ENCODE measurements around the gene PTH2.

The PTH2 gene

DNA sequence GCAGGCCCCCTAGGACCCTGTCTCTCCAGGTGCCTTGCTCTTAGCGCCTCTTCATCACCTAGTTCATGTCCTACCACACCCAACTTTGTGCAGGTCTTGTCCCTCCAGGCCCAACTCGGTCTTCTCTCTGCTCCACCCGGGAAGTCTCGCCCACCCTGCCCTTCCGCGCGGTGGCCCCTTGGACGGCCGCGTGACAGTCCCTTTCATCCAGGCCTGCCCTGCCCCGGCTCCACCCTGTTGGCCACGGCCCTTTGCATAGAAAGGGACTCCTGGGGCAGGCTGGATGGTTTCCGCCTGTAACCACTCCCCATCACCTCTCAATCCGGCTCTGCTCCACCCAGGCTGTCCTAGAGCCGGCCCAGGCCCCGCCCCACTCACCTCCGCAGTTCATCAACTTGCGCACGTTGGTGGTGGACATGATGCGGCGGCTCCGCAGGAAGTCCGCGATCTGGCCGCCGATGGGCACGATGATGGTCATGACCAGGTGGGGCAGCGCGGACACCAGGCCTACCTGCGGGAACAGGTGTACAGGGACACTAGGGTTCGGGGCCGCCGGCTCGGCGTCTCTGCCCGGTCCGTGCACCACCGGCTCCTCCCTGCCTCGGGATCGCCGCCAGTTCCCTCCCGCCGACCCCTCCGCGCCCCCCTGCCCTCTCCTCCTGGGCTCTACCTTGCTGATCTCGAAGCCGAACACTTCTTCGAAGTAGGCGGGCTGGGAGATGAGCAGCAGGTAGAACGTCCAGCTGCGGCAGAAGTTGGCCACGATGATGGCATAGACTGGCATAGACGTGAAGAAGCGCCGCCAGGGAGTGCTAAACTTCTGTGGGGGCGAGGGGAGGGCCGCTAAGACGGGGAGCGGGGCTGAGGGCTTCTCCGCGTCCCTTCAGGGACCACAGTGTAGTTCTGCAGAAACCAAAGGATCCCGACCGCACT, 9.2 kb upstream of the PTH2 start:
- in situ Hi-C loops (cut with MboI; ENCODE audit: low sequenced_read_pairs): no loop called here

DNA sequence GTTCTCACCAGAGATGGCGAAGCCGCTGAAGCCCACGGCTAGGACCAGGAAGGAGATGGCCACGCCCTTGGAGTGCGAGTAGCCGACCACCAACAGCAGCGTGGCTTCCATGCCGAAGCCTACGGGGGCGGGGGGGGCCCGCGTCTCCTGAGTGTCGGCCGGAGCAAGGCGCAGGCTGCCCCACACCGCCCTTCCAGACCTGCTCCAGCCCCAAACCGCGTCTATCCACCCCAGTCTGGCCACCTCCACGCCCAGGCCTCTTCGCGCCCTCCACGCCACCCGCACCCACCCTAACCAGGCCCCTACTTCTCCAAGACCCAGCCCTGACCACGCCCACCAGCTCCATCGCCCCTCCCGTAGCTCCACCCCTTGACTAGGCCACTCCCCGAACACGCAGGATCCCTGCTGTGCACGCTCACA, 8.1 kb upstream of the PTH2 start:
- in situ Hi-C loops (cut with MboI; ENCODE audit: low sequenced_read_pairs): no loop called here

DNA sequence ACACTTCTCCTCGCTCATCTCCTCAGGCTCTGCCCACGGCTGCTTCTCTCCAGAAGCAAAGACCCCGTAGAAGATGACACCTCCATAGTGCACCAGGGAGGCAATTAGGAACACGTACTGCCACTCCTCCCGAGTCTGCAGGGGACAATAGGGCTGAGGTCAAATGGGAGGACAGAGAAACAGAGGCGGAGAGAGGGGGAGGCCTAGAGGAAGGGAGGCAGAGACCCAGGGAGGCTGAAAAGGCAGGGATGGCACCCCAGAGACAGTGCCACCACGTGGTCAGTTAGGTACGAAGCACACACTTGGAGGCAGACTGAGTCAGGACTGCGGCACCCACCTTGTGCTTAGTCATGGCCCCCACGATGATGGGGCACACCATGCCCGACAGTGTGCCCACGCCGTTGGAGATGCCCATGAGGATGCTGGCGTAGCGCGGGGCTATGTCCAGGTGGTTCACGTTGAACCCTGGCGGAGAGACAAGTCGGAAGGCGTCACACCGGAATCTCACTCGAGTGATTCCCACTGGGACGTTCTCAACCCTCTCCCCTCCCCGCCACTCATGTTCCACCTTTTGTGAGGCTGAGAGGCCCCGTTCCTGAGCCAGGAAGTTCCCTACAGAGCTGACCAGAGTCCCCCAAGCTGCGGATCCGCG, 7.6 kb upstream of the PTH2 start:
- in situ Hi-C loops (cut with MboI; ENCODE audit: low sequenced_read_pairs): no loop called here

DNA sequence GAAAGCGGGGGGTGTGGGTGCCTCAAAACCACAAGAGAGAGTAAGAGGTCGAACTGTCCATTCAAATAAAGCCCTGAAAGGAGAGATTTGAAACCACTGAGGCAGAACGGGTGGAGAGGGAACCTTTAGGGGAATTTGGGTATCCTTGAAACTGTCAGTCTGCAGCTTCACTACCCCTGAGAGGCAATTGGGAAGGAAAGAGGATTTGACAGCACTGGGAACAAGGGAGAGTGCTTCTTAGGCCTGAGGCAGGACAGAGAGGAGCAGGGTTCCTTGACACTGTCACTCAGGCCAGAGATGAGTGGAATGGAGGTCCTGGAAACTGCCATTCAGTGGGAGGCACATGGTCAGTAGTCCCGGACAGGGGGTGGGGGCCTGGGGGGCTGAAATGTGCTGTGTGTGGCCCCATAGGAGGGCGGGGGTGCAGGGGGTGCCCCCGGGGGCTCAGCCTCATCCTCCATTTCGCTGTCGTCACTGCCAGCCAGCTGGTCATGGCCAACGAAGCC, 7.0 kb upstream of the PTH2 start:
- in situ Hi-C loops (cut with MboI; ENCODE audit: low sequenced_read_pairs): no loop called here

DNA sequence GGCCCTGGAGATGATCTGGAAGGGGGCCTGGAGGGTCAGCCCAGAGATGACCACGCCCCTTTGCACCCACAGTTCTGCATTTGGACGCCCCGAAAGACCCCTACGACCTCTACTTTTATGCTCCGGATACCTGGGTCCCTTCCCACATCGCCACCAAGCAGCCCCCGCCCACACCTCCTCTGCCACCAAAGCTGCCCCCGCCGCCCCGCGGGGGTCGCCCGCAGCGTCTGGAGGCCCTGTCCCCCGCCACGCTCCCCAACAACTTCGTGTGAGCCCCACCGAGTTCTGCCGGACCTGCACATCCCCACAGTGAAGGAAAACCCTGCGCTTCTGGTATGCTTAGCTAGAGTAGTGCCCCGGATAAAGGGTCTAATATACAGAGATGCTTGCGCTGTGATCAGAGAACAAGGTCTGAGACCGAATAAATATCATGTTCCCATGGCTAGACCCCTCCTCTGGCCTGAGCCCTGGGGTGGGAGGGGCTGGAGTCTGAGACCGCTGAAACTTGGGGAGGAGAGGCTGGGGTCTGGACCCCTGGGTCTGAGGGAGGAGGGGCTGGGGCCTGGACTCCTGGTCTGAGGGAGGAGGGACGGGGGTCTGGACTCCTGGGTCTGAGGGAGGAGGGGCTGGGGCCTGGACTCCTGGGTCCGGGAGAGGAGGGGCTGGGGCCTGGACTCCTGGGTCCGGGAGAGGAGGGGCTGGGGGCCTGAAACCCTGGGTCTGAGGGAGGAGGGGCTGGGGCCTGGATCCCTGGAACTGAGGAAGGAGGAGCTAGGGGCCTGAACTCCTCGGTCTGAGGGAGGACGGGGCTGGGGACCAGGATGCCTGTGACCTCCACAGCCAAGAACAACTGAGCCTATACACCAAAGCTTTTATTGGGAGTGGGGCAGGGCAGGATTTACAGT, 5.6 kb upstream of the PTH2 start:
- in situ Hi-C loops (cut with MboI; ENCODE audit: low sequenced_read_pairs): no loop called here

DNA sequence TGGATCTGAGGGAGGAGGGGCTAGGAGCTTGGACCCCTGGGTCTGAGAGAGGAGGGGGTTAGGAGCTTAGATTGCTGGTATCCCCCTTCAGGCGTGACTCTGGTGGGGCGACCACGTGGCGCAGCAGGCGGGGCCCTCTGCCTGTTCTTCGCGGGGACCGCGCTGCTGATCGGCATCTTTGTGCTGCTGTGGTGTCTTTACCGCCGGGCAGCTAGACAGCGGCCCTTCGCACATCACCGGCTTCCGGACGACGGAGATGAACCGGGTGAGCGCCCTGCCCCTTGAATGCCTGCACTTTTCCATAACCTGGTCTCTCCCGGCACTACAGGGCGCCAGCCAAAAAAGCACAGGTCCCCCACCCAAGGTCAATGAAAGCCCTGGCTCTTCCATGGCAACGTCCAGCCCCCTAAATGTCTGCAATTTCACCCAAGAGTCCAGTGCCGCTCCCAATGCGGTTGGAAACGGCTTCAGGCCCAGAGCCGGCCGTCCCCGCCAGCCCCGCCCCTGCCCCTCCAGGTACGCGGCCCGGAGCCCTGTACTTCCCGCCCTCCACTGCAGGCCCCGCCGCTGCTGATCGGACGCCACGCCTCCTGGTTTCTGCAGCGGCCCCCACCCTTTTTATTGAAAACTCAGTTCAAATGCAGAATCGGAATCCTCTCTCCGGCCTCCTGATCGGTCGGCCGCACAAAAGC, 4.8 kb upstream of the PTH2 start:
- in situ Hi-C loops (cut with MboI; ENCODE audit: low sequenced_read_pairs): no loop called here

DNA sequence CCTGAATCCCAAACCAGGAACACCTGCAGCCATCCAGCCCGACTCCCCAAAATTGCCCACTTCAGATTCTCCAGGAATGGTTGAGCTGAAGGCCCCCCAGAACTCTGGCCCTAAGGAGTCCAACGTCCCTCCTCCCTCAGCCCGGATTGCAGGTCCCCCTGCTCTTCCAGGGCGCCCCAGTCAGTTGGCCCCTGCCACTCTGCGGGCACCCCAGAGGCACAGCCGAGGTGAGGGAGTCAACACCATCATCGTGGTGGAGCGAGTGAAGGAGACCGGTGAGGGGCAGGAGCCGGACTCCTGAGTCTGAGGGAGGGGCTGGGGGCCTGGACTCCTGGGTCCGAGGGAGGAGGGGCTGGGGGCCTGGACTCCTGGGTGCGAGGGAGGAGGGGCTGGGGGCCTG, 4.1 kb upstream of the PTH2 start:
- in situ Hi-C loops (cut with MboI; ENCODE audit: low sequenced_read_pairs): no loop called here

DNA sequence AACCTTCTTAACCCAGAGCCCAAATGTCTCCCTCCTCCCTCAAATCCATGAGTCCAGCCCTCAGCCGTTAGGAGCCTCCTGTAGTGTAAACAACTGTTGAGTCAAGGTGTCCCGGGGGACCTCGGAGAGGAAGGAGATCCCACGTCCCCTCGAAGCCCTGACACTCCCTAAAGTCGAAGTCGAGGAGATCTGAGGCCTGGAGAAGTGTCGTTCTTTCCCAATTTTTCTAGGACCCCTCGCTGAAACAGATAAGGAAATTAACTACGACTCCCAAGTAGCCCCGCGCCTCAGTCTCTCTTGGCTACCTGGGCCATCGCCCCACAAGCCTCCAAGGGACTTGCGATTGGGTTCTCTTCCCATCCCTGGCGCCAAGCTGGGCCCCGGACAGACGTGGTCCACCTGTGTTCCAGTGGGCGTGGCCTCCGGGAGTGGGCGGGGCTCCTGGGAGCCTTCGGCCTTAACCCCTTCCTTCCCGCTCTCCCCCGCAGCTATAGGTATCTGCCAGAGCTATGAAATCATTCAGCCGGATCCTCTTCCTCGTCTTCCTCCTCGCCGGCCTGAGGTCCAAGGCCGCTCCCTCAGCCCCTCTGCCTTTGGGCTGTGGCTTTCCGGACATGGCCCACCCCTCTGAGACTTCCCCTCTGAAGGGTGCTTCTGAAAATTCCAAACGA, 2.8 kb upstream of the PTH2 start:
- in situ Hi-C loops (cut with MboI; ENCODE audit: low sequenced_read_pairs): no loop called here

DNA sequence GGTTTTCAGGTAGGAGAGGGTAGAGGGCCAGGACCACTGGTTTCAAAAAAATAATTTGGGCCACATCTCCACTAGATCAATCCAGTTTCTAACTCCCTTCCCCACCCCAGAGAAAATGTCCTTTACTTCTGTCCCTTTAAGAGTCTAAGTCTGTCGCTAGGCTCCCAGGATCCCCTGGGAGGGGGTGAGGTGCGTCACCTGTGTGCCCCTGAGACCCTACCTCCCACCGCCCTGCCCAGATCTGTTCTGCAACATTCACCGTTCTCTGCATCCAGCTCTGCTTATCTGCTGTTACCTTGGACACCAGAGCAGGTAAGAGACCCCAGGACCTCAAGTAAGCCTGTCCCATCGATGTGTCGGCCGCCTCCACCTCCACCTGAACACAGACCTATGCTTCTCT, 1.9 kb upstream of the PTH2 start, which contains the start of gene GFY:
Gene GFY, plus strand, starts transcription at position 211 of the 400 bp plus-strand sequence. CDS start 1,043 bp downstream, outside the sequence.
- in situ Hi-C loops (cut with MboI; ENCODE audit: low sequenced_read_pairs): no loop called here

DNA sequence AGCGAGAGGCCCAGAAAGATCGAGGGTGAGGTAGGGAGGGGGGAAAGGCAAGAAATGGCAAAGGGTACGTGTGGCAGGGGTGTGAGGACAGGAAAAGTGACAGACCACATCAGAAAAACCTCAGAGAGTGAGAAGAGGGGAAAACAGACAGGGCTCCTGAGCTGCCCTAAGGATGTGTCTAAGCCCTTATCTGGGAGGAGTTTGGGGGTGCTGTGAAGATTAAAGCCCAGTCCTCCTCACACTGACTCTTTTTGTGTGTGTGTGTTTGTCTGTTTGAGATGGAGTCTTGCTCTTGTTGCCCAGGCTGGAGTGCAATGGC, 703 bp upstream of the PTH2 start:
- in situ Hi-C loops (cut with MboI; ENCODE audit: low sequenced_read_pairs): no loop called here

DNA sequence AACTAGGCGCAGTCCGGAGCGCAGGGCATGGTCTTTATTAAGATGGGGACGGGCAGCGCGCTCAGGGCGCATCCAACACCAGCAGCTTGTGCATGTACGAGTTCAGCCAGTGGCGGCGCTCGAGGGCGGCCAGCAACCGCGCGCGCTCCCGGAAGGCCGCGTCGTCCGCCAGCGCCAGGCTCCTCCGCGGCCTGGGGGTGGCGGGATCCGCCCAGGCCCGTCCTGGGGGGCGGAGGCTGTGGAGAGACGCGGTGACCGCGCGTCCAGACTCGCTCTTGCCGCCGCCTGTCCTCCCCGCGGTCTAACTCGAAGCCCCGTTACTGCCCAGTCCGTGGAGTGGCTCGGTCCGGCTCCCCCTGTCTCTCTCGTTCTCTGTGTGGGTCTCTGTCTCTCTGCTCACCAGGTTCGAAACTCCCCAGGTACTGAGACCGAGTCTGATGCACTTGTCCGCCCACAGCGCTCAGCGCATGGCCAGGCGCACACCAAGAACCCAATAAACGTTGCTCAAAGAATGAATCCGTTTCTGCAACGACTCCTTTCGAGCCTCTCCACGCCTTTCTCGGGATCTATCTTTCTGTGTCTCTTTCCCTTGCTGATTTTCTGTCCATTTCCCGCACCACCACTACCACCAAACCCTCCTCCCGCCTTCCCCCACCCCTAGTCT, 702 bp downstream of the PTH2 start:
- in situ Hi-C loops (cut with MboI; ENCODE audit: low sequenced_read_pairs): no loop called here

DNA sequence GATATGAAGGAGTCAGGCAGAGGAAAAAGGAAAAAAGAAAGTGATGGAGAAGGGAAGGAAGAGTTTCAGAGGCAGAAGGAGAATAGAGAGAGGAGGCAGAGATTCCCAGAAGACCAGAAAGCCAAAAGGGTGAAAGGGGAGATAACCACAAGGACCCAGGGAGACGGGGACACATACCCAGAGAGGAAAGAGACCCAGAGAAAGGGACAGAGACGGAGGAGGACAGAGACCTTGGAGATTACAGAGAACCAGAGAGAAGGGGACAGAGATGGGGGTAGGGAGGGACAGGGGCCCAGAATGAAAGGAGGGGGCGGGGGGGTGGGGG, 1.4 kb downstream of the PTH2 start:
- in situ Hi-C loops (cut with MboI; ENCODE audit: low sequenced_read_pairs): no loop called here

DNA sequence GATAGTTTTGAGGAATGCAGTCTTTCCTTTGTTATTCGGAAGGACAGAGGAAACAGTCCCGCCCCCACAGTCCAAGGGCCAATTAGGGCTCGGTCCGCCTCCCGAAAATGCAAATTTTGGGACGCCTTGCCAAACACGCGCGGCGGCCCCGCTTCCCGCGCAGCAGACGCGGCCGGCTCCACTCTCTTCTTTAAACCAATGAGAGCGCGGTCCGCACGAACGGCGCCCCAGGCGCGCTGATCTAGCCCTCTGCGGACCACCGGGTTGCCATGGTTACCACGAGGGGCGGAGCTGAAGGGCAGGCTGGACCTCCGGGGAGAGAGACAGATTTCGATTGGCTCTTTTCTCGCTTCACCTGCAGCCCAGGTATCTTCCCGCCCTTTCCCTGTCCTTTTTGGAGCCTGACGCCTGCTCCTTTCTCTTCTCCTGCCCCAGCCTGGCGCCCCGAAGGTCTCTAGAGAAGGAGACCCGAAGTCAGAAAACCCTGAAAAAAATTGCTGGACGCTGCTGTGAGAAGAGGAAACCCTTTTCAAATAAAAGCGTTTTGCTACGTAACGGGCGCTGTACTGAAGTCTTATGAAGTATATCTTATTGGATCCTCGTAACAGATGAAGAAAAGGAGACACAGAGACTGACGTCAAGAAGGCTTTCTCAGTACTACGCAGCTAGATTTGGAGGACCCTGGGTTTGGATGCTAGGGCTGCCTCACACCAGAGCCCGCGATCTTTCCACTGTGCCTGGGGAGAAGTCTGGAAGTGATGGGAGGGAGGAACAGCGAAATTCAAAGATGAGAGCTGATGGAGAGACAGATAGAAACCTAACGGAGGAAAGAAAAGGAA, 2.0 kb downstream of the PTH2 start:
- in situ Hi-C loops (cut with MboI; ENCODE audit: low sequenced_read_pairs): no loop called here

DNA sequence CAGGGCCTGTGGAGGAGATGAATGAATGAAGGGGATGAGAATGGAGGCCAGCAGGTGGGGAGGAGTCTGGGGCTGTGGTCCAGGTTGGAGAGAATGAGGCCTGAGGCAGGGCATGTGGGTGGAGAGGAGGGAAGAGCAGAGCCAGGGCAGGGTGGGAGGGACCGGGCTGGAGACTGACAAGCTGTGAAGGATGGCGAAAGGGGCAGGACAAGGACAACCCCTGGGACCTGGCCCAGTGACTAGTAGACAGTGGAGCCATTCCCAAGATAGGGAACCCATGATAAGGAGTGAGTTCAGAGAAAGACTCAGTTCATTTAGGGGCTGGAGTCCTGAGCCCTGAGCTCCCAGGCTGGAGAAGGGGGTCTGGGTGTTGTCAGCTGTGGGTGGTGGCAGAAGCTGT, 3.0 kb downstream of the PTH2 start:
- in situ Hi-C loops (cut with MboI; ENCODE audit: low sequenced_read_pairs): no loop called here

DNA sequence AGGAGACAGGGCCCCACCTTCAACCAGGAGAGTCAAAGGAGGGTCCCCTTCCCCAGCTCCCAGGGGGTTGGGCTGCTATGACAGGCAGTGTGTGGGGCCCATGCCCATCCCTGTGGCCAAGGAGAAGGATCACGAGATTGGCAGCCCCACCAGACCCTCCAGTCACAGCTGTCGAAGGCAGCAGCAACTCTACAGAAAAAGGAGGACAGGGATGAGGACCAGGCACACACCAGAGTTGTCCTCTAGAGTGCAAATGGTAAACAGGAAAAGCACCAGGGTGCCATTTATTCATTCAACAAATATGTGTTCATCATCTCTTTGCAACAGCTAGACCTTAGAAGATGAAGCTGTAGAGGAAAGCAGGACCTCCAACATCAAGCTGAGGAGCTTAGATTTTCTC, 4.1 kb downstream of the PTH2 start:
- in situ Hi-C loops (cut with MboI; ENCODE audit: low sequenced_read_pairs): no loop called here

DNA sequence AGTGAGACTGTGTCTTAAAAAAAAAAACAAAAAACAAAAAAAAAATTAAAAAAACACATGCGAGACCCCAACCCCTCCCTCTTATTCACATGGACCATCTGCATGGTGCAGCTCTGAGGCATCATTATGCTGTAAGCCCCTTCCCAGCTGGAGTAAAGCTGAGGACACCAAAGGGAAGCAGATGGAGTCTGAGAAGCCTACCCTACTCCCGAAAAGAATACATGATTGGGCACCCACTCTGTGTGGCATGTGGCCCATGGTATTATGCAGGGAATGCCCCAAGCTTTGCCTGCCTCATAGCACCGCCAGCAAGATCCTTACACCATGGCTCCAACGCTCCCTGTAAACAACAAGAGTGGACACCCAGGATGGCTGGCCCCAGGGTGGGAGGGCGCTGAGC, 4.7 kb downstream of the PTH2 start:
- in situ Hi-C loops (cut with MboI; ENCODE audit: low sequenced_read_pairs): no loop called here

DNA sequence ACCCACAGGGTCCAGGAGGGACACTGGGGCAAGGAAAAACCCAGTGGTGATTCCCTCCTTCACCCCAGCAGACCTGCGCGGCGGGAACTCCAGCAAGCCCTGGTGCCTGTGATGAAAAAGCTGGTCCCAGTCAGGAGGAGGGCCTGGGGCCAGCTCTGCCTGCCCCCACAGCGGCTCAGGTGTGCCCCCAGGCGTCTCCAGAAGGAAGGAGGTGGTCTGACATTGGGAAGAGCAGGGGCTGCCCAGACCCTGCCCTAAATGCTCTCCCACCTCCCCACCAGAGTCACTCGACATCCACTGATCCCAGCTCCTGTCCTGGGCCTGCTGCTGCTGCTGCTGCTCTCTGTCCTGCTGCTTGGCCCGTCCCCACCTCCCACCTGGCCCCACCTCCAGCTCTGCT, 6.2 kb downstream of the PTH2 start:
- in situ Hi-C loops (cut with MboI; ENCODE audit: low sequenced_read_pairs): no loop called here

DNA sequence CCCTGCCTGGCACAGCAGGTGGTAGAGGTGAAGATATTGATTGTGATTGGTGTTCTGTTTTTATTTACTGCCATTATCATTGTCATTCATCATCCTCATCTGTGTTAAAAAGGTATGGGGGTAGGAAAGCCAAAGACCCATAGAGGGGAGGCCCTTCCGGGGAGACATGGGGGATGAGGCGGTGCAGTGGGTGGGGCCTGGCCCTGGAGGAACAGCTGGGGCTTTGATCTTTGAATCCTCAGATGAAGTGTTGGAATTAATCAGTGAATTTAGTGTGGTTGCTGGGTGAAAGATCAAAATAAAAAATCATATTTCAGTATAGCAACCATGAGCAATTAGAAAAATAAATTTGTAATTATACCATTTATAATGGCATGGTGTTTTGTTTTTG, 7.4 kb downstream of the PTH2 start:
- in situ Hi-C loops (cut with MboI; ENCODE audit: low sequenced_read_pairs): no loop called here
